Body of pancreas (tissue), 4 donors: ENCODE data around the gene ARHGEF33. TPM values are rescaled to one million over a fixed set of nuclear protein-coding genes. Genes with fewer than 3 reads are reported as not detected.

Source experiments
- ATAC-seq: fragments of 150-250 bp; one replicate; pipeline ENCODE4 v1.9.1; 2016
- DNase-seq, 4 donors: peaks; one replicate each; pipeline ENCODE4 v3.0.0-alpha.2; 2019
- H3K27ac ChIP-seq, 4 donors: fragments of 200-600 bp; sonication (generic); 1 replicate in 3 of 4; 2 replicates in 1 of 4; pipeline versions ENCODE4 v1.5.1 to v1.6.1; 2016 to 2019; ENCODE audit warnings: mild to moderate bottlenecking in 1 of 4, mixed read lengths in 1 of 4, moderate library complexity in 1 of 4
- H3K27me3 ChIP-seq, 2 donors: fragments of 200-600 bp; sonication (generic); one replicate each; pipeline ENCODE4 v1.6.0; 2016; ENCODE audit warnings: mild to moderate bottlenecking in 1 of 2
- H3K36me3 ChIP-seq, 2 donors: fragments of 200-600 bp; sonication (generic); replicated peaks in 1 of 2; 2 replicates each; pipeline ENCODE4 v1.5.1; 2016; ENCODE audit warnings: low read depth in 2 of 2; ENCODE audit not compliant: insufficient read depth in 1 of 2
- H3K4me1 ChIP-seq: fragments of 200-600 bp; sonication (generic); one replicate; pipeline ENCODE4 v1.6.0; 2016
- H3K4me3 ChIP-seq, 2 donors: fragments of 200-600 bp; sonication (generic); 1 replicate in 1 of 2; 2 replicates in 1 of 2; pipeline ENCODE4 v1.5.1; 2016 to 2019
- H3K9me3 ChIP-seq, 3 donors: fragments of 200-600 bp; sonication (generic); 1 replicate in 2 of 3; 2 replicates in 1 of 3; pipeline ENCODE4 v1.5.1; 2016
- POLR2A ChIP-seq, 3 donors: fragments of 450-650 bp; IDR thresholded peaks; one replicate each; pipeline ENCODE4 v1.6.1; 2016; ENCODE audit warnings: antibody characterized with exemption in 3 of 3, mild to moderate bottlenecking in 2 of 3
- WGBS, 2 donors: methylation state at CpG; one replicate each; pipeline ENCODE4 v1.1.5; 2017; 5-methylcytosine and 5-hydroxymethylcytosine counted together
- intact Hi-C: fragments of 100-400 bp; cut with DNase I; formaldehyde crosslinking; loops from one replicate; pipeline ENCODE4 v1.15.1; 2023
- total RNA-seq, 2 donors: library from RNA; depleted of rRNA; stranded (reverse); fragments of >200 nt; gene quantifications; one replicate each; pipeline ENCODE4 v1.1.0, GENCODE V29; 2016
- TF ChIP-seq, protein P1 (sequence below), 7 experiments: fragments of 450-650 bp in 4 of 7; fragments of 200-600 bp in 3 of 7; sonication (generic) in 3 of 7; IDR thresholded peaks; one replicate each; pipeline ENCODE4 v1.5.1; 2016 to 2019; ENCODE audit warnings: antibody characterized with exemption in 7 of 7

The ARHGEF33 gene
- total RNA-seq, 2 donors from 2014 or later = 0.33 to 1.3 TPM

GRCh38 chr2:38981670-38982357 lies 92.1 kb downstream of the ARHGEF33 start:
- TF ChIP-seq, protein P1, sequence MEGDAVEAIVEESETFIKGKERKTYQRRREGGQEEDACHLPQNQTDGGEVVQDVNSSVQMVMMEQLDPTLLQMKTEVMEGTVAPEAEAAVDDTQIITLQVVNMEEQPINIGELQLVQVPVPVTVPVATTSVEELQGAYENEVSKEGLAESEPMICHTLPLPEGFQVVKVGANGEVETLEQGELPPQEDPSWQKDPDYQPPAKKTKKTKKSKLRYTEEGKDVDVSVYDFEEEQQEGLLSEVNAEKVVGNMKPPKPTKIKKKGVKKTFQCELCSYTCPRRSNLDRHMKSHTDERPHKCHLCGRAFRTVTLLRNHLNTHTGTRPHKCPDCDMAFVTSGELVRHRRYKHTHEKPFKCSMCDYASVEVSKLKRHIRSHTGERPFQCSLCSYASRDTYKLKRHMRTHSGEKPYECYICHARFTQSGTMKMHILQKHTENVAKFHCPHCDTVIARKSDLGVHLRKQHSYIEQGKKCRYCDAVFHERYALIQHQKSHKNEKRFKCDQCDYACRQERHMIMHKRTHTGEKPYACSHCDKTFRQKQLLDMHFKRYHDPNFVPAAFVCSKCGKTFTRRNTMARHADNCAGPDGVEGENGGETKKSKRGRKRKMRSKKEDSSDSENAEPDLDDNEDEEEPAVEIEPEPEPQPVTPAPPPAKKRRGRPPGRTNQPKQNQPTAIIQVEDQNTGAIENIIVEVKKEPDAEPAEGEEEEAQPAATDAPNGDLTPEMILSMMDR (IDR thresholded peaks at IDR 0.05) = no peak
- WGBS, 2 donors = 80 to 88% methylated on average over 8 of the region's 8 CpGs
- H3K36me3 ChIP-seq = peaks cover 0 to 12% of the 10 kb centered on the region in 2 donors
- H3K4me3 ChIP-seq = no peak overlapping the region
- no peak overlapping the region for H3K27ac ChIP-seq
- no peaks in the 10 kb centered on the region for H3K9me3 ChIP-seq
- no peaks in the 10 kb centered on the region for H3K27me3 ChIP-seq
- ATAC-seq (no peak), DNase-seq (no peak)
- intact Hi-C loops = no loop called here
- H3K4me1 ChIP-seq = no peaks in the 10 kb centered on the region

- no peaks in the 10 kb centered on the region for H3K4me1 ChIP-seq
- H3K27ac ChIP-seq = no peak overlapping the region
- H3K27me3 ChIP-seq = no peaks in the 10 kb centered on the region
- 96 to 97% methylated on average over 1 of the region's 1 CpG for WGBS, 2 donors
- no peak for DNase-seq
- TF ChIP-seq, protein P1 (IDR thresholded peaks at IDR 0.05) = no peak
- no peak for TF ChIP-seq POLR2A (IDR thresholded peaks at IDR 0.05)
- intact Hi-C loops = no loop called here
- H3K36me3 ChIP-seq = peaks cover 0 to 12% of the 10 kb centered on the region in 2 donors
- H3K4me3 ChIP-seq = no peak overlapping the region
- H3K9me3 ChIP-seq = no peaks in the 10 kb centered on the region
- ATAC-seq = no peak
Observed at GRCh38 chr2:38982498-38982897, 92.8 kb downstream of the ARHGEF33 start.

DNA sequence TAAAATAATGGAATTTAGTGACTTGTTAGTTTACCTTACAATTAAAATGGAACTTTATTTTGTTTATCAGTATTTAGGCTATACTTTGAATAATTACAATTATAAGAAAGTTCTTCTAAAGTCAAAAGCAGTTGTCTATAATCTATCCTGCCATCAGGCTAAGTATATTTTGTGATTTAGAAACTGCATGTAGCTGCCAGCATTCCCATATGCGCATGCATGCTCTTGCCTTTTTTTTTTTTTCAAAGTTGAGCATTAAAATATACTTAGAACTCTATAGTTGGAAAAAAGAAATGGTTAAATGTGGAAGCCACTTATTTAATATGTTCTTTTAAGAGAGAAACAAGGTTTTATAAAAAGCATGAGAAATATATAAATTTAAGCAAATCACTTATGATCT lies 99.0 kb downstream of the ARHGEF33 start:
- Histone ChIP-seq H3K9me3 (no peaks in the 10 kb centered on the region), H3K4me1 (no peaks in the 10 kb centered on the region), H3K36me3 (peaks cover 0 to 11% of the 10 kb centered on the region in 2 donors), H3K27ac (no peak overlapping the region), H3K4me3 (no peak overlapping the region), H3K27me3 (no peaks in the 10 kb centered on the region)
- WGBS, 2 donors = 93 to 97% methylated on average over 1 of the region's 1 CpG
- TF ChIP-seq POLR2A (IDR thresholded peaks at IDR 0.05) = no peak
- TF ChIP-seq, protein P1 (IDR thresholded peaks at IDR 0.05) = no peak
- intact Hi-C loops = no loop called here
- ATAC-seq (no peak), DNase-seq (no peak)

DNA sequence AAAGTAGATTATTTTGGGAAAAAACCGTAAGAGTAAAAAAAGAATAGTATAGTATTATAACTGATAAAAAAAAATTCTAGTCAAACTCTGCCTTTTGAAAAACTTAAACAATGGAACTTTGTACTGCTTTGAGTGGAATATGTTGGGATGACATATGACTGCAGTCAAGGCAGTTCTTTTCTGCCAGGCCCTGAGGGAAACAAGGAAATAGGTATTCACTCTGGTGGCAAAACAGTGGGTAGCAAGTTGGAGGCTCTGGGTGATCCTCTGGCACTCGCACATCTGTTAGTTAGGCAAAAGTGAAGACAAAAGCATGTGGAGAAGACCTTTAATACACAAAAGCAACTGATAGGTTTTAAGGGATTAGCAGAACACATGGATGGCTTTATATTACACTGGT lies 102.2 kb downstream of the ARHGEF33 start:
- ATAC-seq = no peak
- no peaks in the 10 kb centered on the region for H3K9me3 ChIP-seq
- H3K27me3 ChIP-seq = no peaks in the 10 kb centered on the region
- TF ChIP-seq, protein P1 (IDR thresholded peaks at IDR 0.05) = no peak
- TF ChIP-seq POLR2A (IDR thresholded peaks at IDR 0.05) = no peak
- H3K27ac ChIP-seq = no peak overlapping the region
- intact Hi-C loops = no loop called here
- DNase-seq = no peak
- no peak overlapping the region for H3K4me3 ChIP-seq
- H3K4me1 ChIP-seq = no peaks in the 10 kb centered on the region
- peaks cover 0 to 2% of the 10 kb centered on the region in 2 donors for H3K36me3 ChIP-seq
- 70 to 71% methylated on average over 2 of the region's 2 CpGs for WGBS, 2 donors

GRCh38 chr2:38997781-38998180 lies 108.1 kb downstream of the ARHGEF33 start:
- H3K9me3 ChIP-seq = no peaks in the 10 kb centered on the region
- H3K27me3 ChIP-seq = no peaks in the 10 kb centered on the region
- no peaks in the 10 kb centered on the region for H3K4me1 ChIP-seq
- intact Hi-C loops = no loop called here
- no peak overlapping the region for H3K27ac ChIP-seq
- no peak for TF ChIP-seq POLR2A (IDR thresholded peaks at IDR 0.05)
- TF ChIP-seq, protein P1 (IDR thresholded peaks at IDR 0.05) = no peak
- WGBS, 2 donors = 67 to 72% methylated on average over 4 of the region's 4 CpGs
- peak in 1 of 4 donors; percentile 37 for DNase-seq
- no peak for ATAC-seq
- no peak overlapping the region for H3K4me3 ChIP-seq
- peaks cover 0 to 8% of the 10 kb centered on the region in 2 donors for H3K36me3 ChIP-seq
